GM23338 (cell line): ENCODE measurements around the gene EPB41L4A. TPM values are rescaled to one million over a fixed set of nuclear protein-coding genes. Genes with fewer than 3 reads are reported as not detected.
"Not testable (repeated sequence)": the region's sequence is repeated elsewhere in the genome, so short reads cannot be mapped to it uniquely, and the experiment has no call there.

ENCODE experiments used
- ATAC-seq: fragments of 200-7000 bp; cut with Tn5 transposase; 3 replicates; pipeline ENCODE4 v1.9.1; 2020
- DNase-seq: peaks from one replicate; pipeline ENCODE4 v3.0.0-alpha.2; 2015; ENCODE audit warnings: low spot score
- H2AFZ ChIP-seq: fragments of 200-600 bp; sonication (generic); 2 replicates; pipeline ENCODE4 v1.8.0; 2016; ENCODE audit warnings: antibody characterized with exemption, mild to moderate bottlenecking, moderate library complexity
- H3F3A ChIP-seq: fragments of 200-600 bp; sonication (generic); replicated peaks from 2 replicates; pipeline ENCODE4 v1.8.0; 2017; ENCODE audit warnings: antibody characterized with exemption, mixed run types, low read depth
- H3K27ac ChIP-seq: fragments of 200-600 bp; sonication (generic); 2 replicates; pipeline ENCODE4 v1.6.1; 2016; ENCODE audit warnings: low read depth
- H3K27me3 ChIP-seq: fragments of 200-600 bp; sonication (generic); 2 replicates; pipeline ENCODE4 v1.8.0; 2016; ENCODE audit warnings: mild to moderate bottlenecking, mixed run types, moderate library complexity; ENCODE audit not compliant: insufficient read depth
- H3K36me3 ChIP-seq: fragments of 200-600 bp; sonication (generic); 2 replicates; pipeline ENCODE4 v1.8.0; 2016; ENCODE audit warnings: mild to moderate bottlenecking; ENCODE audit not compliant: insufficient read depth
- H3K4me1 ChIP-seq: fragments of 200-600 bp; sonication (generic); 2 replicates; pipeline ENCODE4 v1.8.0; 2016; ENCODE audit warnings: mild to moderate bottlenecking, moderate library complexity; ENCODE audit not compliant: insufficient read depth
- H3K4me2 ChIP-seq: fragments of 200-600 bp; sonication (generic); 2 replicates; pipeline ENCODE4 v1.7.1; 2017; ENCODE audit warnings: mixed run types
- H3K4me3 ChIP-seq: fragments of 200-600 bp; sonication (generic); 2 replicates; pipeline ENCODE4 v1.6.1; 2016; ENCODE audit warnings: mixed run types
- H3K79me2 ChIP-seq: fragments of 200-600 bp; sonication (generic); replicated peaks from 2 replicates; pipeline ENCODE4 v1.8.0; 2017; ENCODE audit warnings: mild to moderate bottlenecking; ENCODE audit not compliant: insufficient read depth
- H3K9me2 ChIP-seq: fragments of 200-600 bp; sonication (generic); 2 replicates; pipeline ENCODE4 v1.8.0; 2017; ENCODE audit not compliant: insufficient read depth
- H4K20me1 ChIP-seq: fragments of 200-600 bp; sonication (generic); replicated peaks from 2 replicates; pipeline ENCODE4 v1.8.0; 2017; ENCODE audit warnings: mild to moderate bottlenecking; ENCODE audit not compliant: insufficient read depth
- H3K27ac Mint-ChIP-seq: 2 replicates; pipeline ENCODE4 v1.8.0; 2020; ENCODE audit warnings: inconsistent platforms, mild to moderate bottlenecking, moderate library complexity, mixed read lengths
- H3K27me3 Mint-ChIP-seq: 3 replicates; pipeline ENCODE4 v1.8.0; 2022; ENCODE audit warnings: low read depth, mild to moderate bottlenecking, moderate library complexity, mixed read lengths, inconsistent platforms; ENCODE audit not compliant: insufficient read depth, poor library complexity
- H3K36me3 Mint-ChIP-seq: 3 replicates; pipeline ENCODE4 v1.8.0; 2021; ENCODE audit warnings: low read depth, mild to moderate bottlenecking, inconsistent platforms, moderate library complexity, mixed read lengths
- H3K4me1 Mint-ChIP-seq: 3 replicates; pipeline ENCODE4 v1.8.0; 2020; ENCODE audit warnings: mild to moderate bottlenecking, inconsistent platforms, mixed read lengths
- H3K4me3 Mint-ChIP-seq: 3 replicates; pipeline ENCODE4 v1.8.0; 2021; ENCODE audit warnings: moderate library complexity, mild to moderate bottlenecking, inconsistent platforms, mixed read lengths
- H3K9me3 Mint-ChIP-seq: 3 replicates; pipeline ENCODE4 v1.8.0; 2020; ENCODE audit warnings: moderate library complexity, mild to moderate bottlenecking, inconsistent platforms, mixed read lengths
- CTCF ChIP-seq, 2 experiments: fragments of 200-600 bp in 1 of 2; sonication (generic) in 1 of 2; conservative IDR thresholded peaks; 2 replicates each; pipeline versions ENCODE4 v1.5.1 to v1.6.1; 2016 to 2017; ENCODE audit warnings: antibody characterized with exemption in 2 of 2, low read depth in 2 of 2, mild to moderate bottlenecking in 2 of 2, moderate library complexity in 1 of 2
- ETS1 ChIP-seq: IDR thresholded peaks from 2 replicates; pipeline ENCODE4 v1.6.1; 2016; ENCODE audit warnings: antibody characterized with exemption
- EZH2 ChIP-seq: fragments of 200-600 bp; sonication (generic); IDR thresholded peaks from one replicate; pipeline ENCODE4 v1.8.0; 2017; ENCODE audit warnings: antibody characterized with exemption, mild to moderate bottlenecking, low read depth; ENCODE audit not compliant: unreplicated experiment
- EZH2phosphoT487 ChIP-seq: fragments of 200-600 bp; sonication (generic); IDR thresholded peaks from one replicate; pipeline ENCODE4 v1.8.1; 2018; ENCODE audit warnings: antibody characterized with exemption; ENCODE audit not compliant: unreplicated experiment
- NANOG ChIP-seq: IDR thresholded peaks from 2 replicates; pipeline ENCODE4 v1.6.1; 2016; ENCODE audit warnings: antibody characterized with exemption, borderline replicate concordance
- POLR2AphosphoS5 ChIP-seq: IDR thresholded peaks from 2 replicates; pipeline ENCODE4 v1.6.1; 2016; ENCODE audit warnings: antibody characterized with exemption, low read depth
- STAT1 ChIP-seq: IDR thresholded peaks from one replicate; pipeline ENCODE4 v1.6.1; 2016; ENCODE audit warnings: antibody characterized with exemption; ENCODE audit not compliant: unreplicated experiment
- ZNF114 ChIP-seq: fragments of 250-450 bp; sonication (Bioruptor Pico); IDR thresholded peaks from 2 replicates; pipeline ENCODE4 v1.5.0; 2020; ENCODE audit warnings: mild to moderate bottlenecking, moderate library complexity
- polyA plus RNA-seq: library from polyadenylated mRNA; unstranded; fragments of >200 nt; fragmentation: Nextera tagmentation; extraction: Ambion mirVana; gene quantifications from 2 replicates; pipeline ENCODE4 v1.2.1, GENCODE V29; 2016
- total RNA-seq: library from RNA; depleted of rRNA; stranded (reverse); fragments of >200 nt; shearing (Covaris generic); gene quantifications from 2 replicates; pipeline ENCODE4 v1.2.3, GENCODE V29; 2014
- TF ChIP-seq, protein P1 (sequence below): fragments of 250-450 bp; sonication (Bioruptor Pico); IDR thresholded peaks from 2 replicates; pipeline ENCODE4 v1.5.0; 2020; ENCODE audit warnings: mild to moderate bottlenecking, moderate library complexity
- TF ChIP-seq, protein P2 (sequence below): IDR thresholded peaks from one replicate; pipeline ENCODE4 v1.6.1; 2018; ENCODE audit warnings: antibody characterized with exemption; ENCODE audit not compliant: unreplicated experiment

The EPB41L4A gene
- total and polyA plus RNA-seq, 2 experiments from 2014 or later = 5.7 to 6.0 TPM

- not testable (repeated sequence) for H3K9me2 ChIP-seq, H2AFZ ChIP-seq, H4K20me1 ChIP-seq, H3K36me3 Mint-ChIP-seq, H3K27ac Mint-ChIP-seq, H3K4me3 ChIP-seq, H3K27me3 Mint-ChIP-seq, ATAC-seq, H3K27ac ChIP-seq, H3K79me2 ChIP-seq, DNase-seq, H3K36me3 ChIP-seq, H3K27me3 ChIP-seq, H3F3A ChIP-seq, H3K4me2 ChIP-seq, H3K4me3 Mint-ChIP-seq
- Mint-ChIP-seq H3K9me3 (peaks cover 14% of the 10 kb centered on the region; the same call in 2 of the 3 replicates), H3K4me1 (peaks cover 12% of the 10 kb centered on the region)
- peaks cover 19% of the 10 kb centered on the region; the same call in 1 of the 2 replicates for H3K4me1 ChIP-seq
Observed at GRCh38 chr5:112443932-112444331, 24.9 kb upstream of the EPB41L4A start.

- Histone ChIP-seq H3K4me2 (no peak overlapping the region), H3F3A (no peaks in the 10 kb centered on the region), H3K27ac (no peak overlapping the region), H3K36me3 (0 out of 2 replicates have a peak, but pooled peaks cover 5% of the 10 kb centered on the region), H3K79me2 (no peaks in the 10 kb centered on the region), H2AFZ (no peak overlapping the region), H3K27me3 (no peaks in the 10 kb centered on the region), H4K20me1 (no peaks in the 10 kb centered on the region), H3K4me1 (peaks cover 11% of the 10 kb centered on the region; the same call in 1 of the 2 replicates), H3K4me3 (no peak overlapping the region), H3K9me2 (peaks cover 4% of the 10 kb centered on the region)
- peaks cover 22% of the 10 kb centered on the region; the same call in 2 of the 3 replicates for H3K9me3 Mint-ChIP-seq
- ATAC-seq (no peak), DNase-seq (no peak)
- no peak overlapping the region for H3K4me3 Mint-ChIP-seq
- H3K36me3 Mint-ChIP-seq = peaks cover 4% of the 10 kb centered on the region; the same call in 1 of the 3 replicates
- peaks cover 2% of the 10 kb centered on the region for H3K27me3 Mint-ChIP-seq
- peaks cover 12% of the 10 kb centered on the region for H3K4me1 Mint-ChIP-seq
- no peak overlapping the region for H3K27ac Mint-ChIP-seq
- TF ChIP-seq EZH2 (no peak), CTCF (conservative IDR thresholded peaks at IDR 0.05; ENCODE audit: low read depth in 2 of 2) (no peak), EZH2phosphoT487 (no peak), ZNF114 (CRISPR knock-in tag) (no peak), STAT1 (no peak), NANOG (no peak), ETS1 (no peak), POLR2AphosphoS5 (no peak)
- TF ChIP-seq, protein P1, sequence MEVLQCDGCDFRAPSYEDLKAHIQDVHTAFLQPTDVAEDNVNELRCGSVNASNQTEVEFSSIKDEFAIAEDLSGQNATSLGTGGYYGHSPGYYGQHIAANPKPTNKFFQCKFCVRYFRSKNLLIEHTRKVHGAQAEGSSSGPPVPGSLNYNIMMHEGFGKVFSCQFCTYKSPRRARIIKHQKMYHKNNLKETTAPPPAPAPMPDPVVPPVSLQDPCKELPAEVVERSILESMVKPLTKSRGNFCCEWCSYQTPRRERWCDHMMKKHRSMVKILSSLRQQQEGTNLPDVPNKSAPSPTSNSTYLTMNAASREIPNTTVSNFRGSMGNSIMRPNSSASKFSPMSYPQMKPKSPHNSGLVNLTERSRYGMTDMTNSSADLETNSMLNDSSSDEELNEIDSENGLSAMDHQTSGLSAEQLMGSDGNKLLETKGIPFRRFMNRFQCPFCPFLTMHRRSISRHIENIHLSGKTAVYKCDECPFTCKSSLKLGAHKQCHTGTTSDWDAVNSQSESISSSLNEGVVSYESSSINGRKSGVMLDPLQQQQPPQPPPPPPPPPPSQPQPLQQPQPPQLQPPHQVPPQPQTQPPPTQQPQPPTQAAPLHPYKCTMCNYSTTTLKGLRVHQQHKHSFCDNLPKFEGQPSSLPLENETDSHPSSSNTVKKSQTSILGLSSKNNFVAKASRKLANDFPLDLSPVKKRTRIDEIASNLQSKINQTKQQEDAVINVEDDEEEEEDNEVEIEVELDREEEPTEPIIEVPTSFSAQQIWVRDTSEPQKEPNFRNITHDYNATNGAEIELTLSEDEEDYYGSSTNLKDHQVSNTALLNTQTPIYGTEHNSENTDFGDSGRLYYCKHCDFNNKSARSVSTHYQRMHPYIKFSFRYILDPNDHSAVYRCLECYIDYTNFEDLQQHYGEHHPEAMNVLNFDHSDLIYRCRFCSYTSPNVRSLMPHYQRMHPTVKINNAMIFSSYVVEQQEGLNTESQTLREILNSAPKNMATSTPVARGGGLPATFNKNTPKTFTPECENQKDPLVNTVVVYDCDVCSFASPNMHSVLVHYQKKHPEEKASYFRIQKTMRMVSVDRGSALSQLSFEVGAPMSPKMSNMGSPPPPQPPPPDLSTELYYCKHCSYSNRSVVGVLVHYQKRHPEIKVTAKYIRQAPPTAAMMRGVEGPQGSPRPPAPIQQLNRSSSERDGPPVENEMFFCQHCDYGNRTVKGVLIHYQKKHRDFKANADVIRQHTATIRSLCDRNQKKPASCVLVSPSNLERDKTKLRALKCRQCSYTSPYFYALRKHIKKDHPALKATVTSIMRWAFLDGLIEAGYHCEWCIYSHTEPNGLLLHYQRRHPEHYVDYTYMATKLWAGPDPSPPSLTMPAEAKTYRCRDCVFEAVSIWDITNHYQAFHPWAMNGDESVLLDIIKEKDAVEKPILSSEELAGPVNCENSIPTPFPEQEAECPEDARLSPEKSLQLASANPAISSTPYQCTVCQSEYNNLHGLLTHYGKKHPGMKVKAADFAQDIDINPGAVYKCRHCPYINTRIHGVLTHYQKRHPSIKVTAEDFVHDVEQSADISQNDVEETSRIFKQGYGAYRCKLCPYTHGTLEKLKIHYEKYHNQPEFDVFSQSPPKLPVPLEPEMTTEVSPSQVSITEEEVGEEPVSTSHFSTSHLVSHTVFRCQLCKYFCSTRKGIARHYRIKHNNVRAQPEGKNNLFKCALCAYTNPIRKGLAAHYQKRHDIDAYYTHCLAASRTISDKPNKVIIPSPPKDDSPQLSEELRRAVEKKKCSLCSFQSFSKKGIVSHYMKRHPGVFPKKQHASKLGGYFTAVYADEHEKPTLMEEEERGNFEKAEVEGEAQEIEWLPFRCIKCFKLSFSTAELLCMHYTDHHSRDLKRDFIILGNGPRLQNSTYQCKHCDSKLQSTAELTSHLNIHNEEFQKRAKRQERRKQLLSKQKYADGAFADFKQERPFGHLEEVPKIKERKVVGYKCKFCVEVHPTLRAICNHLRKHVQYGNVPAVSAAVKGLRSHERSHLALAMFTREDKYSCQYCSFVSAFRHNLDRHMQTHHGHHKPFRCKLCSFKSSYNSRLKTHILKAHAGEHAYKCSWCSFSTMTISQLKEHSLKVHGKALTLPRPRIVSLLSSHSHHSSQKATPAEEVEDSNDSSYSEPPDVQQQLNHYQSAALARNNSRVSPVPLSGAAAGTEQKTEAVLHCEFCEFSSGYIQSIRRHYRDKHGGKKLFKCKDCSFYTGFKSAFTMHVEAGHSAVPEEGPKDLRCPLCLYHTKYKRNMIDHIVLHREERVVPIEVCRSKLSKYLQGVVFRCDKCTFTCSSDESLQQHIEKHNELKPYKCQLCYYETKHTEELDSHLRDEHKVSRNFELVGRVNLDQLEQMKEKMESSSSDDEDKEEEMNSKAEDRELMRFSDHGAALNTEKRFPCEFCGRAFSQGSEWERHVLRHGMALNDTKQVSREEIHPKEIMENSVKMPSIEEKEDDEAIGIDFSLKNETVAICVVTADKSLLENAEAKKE (CRISPR knock-in tag) = no peak
- TF ChIP-seq, protein P2, sequence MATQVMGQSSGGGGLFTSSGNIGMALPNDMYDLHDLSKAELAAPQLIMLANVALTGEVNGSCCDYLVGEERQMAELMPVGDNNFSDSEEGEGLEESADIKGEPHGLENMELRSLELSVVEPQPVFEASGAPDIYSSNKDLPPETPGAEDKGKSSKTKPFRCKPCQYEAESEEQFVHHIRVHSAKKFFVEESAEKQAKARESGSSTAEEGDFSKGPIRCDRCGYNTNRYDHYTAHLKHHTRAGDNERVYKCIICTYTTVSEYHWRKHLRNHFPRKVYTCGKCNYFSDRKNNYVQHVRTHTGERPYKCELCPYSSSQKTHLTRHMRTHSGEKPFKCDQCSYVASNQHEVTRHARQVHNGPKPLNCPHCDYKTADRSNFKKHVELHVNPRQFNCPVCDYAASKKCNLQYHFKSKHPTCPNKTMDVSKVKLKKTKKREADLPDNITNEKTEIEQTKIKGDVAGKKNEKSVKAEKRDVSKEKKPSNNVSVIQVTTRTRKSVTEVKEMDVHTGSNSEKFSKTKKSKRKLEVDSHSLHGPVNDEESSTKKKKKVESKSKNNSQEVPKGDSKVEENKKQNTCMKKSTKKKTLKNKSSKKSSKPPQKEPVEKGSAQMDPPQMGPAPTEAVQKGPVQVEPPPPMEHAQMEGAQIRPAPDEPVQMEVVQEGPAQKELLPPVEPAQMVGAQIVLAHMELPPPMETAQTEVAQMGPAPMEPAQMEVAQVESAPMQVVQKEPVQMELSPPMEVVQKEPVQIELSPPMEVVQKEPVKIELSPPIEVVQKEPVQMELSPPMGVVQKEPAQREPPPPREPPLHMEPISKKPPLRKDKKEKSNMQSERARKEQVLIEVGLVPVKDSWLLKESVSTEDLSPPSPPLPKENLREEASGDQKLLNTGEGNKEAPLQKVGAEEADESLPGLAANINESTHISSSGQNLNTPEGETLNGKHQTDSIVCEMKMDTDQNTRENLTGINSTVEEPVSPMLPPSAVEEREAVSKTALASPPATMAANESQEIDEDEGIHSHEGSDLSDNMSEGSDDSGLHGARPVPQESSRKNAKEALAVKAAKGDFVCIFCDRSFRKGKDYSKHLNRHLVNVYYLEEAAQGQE = no peak
Observed at GRCh38 chr5:112440031-112440430, 21.0 kb upstream of the EPB41L4A start.
